HepG2 (cell line): ENCODE data around the gene IL24. TPM values are rescaled to one million over a fixed set of nuclear protein-coding genes. Genes with fewer than 3 reads are reported as not detected.

Experiments used
- CBX1 ChIP-seq: IDR thresholded peaks from one replicate; pipeline ENCODE4 v1.6.1; 2016; ENCODE audit warnings: antibody characterized with exemption, low read depth
- FOXA1 ChIP-seq, 2 experiments: fragments of 450-650 bp in 1 of 2; sonication (generic) in 1 of 2; formaldehyde crosslinking in 1 of 2; IDR thresholded peaks; 2 replicates each; pipeline versions ENCODE4 v1.4.0 to v1.6.1; 2016 to 2020; ENCODE audit warnings: missing genetic modification reagents in 1 of 2
- GABPA ChIP-seq, 2 experiments: IDR thresholded peaks; 2 replicates each; pipeline ENCODE4 v1.6.1; 2011 to 2016; ENCODE audit warnings: low read depth in 2 of 2, low read length in 1 of 2, missing biosample characterization in 1 of 2, missing genetic modification characterization in 1 of 2
- GATA4 ChIP-seq: sonication (generic); IDR thresholded peaks from 2 replicates; pipeline ENCODE4 v1.6.1; 2016; ENCODE audit warnings: antibody characterized with exemption, low read depth, borderline replicate concordance
- HOXA3 ChIP-seq: sonication (generic); formaldehyde crosslinking; IDR thresholded peaks from 2 replicates; pipeline ENCODE4 v1.5.0; 2020; ENCODE audit warnings: missing genetic modification reagents
- JUND ChIP-seq: sonication (generic); formaldehyde crosslinking; IDR thresholded peaks from 2 replicates; pipeline ENCODE4 v1.8.0; 2022; ENCODE audit warnings: mild to moderate bottlenecking, missing genetic modification reagents
- LCORL ChIP-seq, 2 experiments: fragments of 450-650 bp in 1 of 2; sonication (generic) in 1 of 2; formaldehyde crosslinking in 1 of 2; IDR thresholded peaks; 2 replicates each; pipeline versions ENCODE4 v1.5.0 to v1.6.1; 2017 to 2020; ENCODE audit warnings: antibody characterized with exemption in 1 of 2, missing genetic modification reagents in 1 of 2
- MIER2 ChIP-seq: IDR thresholded peaks from 2 replicates; pipeline ENCODE4 v1.6.1; 2016; ENCODE audit warnings: missing biosample characterization, missing genetic modification reagents
- NFIB ChIP-seq: sonication (generic); formaldehyde crosslinking; IDR thresholded peaks from 2 replicates; pipeline ENCODE4 v1.9.0; 2021; ENCODE audit warnings: missing genetic modification reagents, mild to moderate bottlenecking, borderline replicate concordance
- PITX1 ChIP-seq: sonication (generic); formaldehyde crosslinking; IDR thresholded peaks from 2 replicates; pipeline ENCODE4 v1.5.1; 2020; ENCODE audit warnings: mild to moderate bottlenecking, missing genetic modification reagents
- POGZ ChIP-seq: sonication (generic); formaldehyde crosslinking; IDR thresholded peaks from 2 replicates; pipeline ENCODE4 v1.4.0; 2020; ENCODE audit warnings: mild to moderate bottlenecking, missing genetic modification reagents
- ZNF34 ChIP-seq: sonication (generic); formaldehyde crosslinking; IDR thresholded peaks from 2 replicates; pipeline ENCODE4 v1.4.0; 2020; ENCODE audit warnings: mild to moderate bottlenecking, missing genetic modification reagents, borderline replicate concordance
- ZNF878 ChIP-seq: sonication (generic); formaldehyde crosslinking; IDR thresholded peaks from 2 replicates; pipeline ENCODE4 v1.8.1; 2023; ENCODE audit warnings: mild to moderate bottlenecking, missing genetic modification reagents, moderate library complexity
- polyA plus RNA-seq, 8 experiments: library from polyadenylated mRNA; depleted of rRNA in 3 of 8; stranded (reverse) in 7 of 8; unstranded in 1 of 8; fragments of >200 nt; fragmentation: Illumina TruSeq in 4 of 8; extraction: Trizol in 4 of 8; gene quantifications; 2 replicates each; pipeline versions ENCODE4 v1.2.1 to v1.2.3, GENCODE V29; 2011 to 2016; ENCODE audit warnings: low read depth in 4 of 8, missing spikeins in 1 of 8, mixed read lengths in 1 of 8; ENCODE audit not compliant: insufficient read depth in 1 of 8
- total RNA-seq, 5 experiments: library from RNA; depleted of rRNA; stranded (reverse); fragments of >200 nt; fragmentation: Illumina TruSeq; extraction: Trizol; gene quantifications; 2 replicates each; pipeline ENCODE4 v1.2.3, GENCODE V29; 2016; ENCODE audit warnings: low read depth in 1 of 5
- TF ChIP-seq, protein P1 (sequence below): sonication (generic); formaldehyde crosslinking; IDR thresholded peaks from 2 replicates; pipeline ENCODE4 v1.4.0; 2020; ENCODE audit warnings: missing genetic modification reagents
- TF ChIP-seq, protein P2 (sequence below): sonication (generic); formaldehyde crosslinking; IDR thresholded peaks from 2 replicates; pipeline ENCODE4 v1.4.0; 2020; ENCODE audit warnings: missing genetic modification reagents; ENCODE audit errors: not compliant biosample characterization
- TF ChIP-seq, protein P3 (sequence below): IDR thresholded peaks from 2 replicates; pipeline ENCODE4 v1.6.1; 2012; ENCODE audit warnings: inconsistent platforms
- TF ChIP-seq, protein P4 (sequence below): sonication (generic); formaldehyde crosslinking; IDR thresholded peaks from 2 replicates; pipeline ENCODE4 v1.4.0; 2020; ENCODE audit warnings: missing genetic modification reagents
- TF ChIP-seq, protein P5 (sequence below), 2 experiments: sonication (generic) in 1 of 2; formaldehyde crosslinking in 1 of 2; IDR thresholded peaks; 2 replicates each; pipeline versions ENCODE4 v1.4.0 to v1.6.1; 2016 to 2020; ENCODE audit warnings: borderline replicate concordance in 1 of 2, low read depth in 1 of 2, mild to moderate bottlenecking in 1 of 2, missing genetic modification reagents in 1 of 2

IL24 gene
- total and polyA plus RNA-seq, 2 of the 13 experiments (the other 11 are each of a cell fraction or from before 2014, with no cell fraction given), result not detected

DNA sequence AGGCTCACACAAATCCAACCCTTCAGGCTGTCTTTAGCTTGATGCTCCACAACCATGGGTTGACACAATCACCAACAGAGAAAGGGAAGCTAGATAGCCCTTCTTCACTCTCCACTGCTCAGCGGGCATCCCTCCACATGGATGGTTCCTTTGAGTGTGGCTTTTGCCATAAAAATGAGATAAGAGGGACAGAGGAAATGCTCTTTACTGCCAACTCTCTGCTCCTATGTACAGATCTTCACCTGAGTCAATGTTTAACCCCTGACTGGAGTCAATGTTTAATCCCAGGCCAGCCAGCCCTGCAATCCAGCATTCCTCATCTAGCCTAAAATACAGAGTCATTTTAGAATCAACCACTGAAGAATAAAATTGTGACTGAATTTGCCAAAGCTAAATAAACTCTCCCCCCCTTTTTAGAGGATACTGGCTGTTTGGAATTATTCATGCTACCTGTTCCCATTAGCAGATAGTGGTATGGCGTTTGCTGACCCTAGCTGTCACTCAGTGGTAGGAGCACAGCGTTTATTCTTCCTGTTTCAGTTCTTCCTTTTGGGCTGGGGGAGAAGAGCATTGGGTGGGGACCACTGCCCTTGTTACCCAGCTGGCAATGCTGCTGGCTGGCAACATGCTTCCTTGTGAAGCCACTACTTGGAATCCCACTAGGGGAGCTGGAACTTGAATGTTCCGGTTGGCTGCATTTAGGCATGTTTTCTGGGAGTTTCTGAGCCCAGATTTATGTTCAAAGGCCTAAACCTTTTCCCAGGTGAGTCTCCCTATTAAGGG, 54.3 kb downstream of the IL24 start (continued):
- TF ChIP-seq PITX1 (CRISPR knock-in tag) (peak; percentile 50; the same call in 1 of the 2 replicates), HOXA3 (CRISPR knock-in tag) (peak; percentile 44; the same call in 1 of the 2 replicates), GATA4 (0 out of 2 replicates have a peak, but pooled peaks have one; percentile 34), CBX1 (no peak), FOXA1 (IDR thresholded peaks at IDR 0.05) (no peak), FOXA1 (CRISPR knock-in tag; IDR thresholded peaks at IDR 0.05) (peak; percentile 58; the same call in 1 of the 2 replicates), LCORL (IDR thresholded peaks at IDR 0.05) (no peak), LCORL (CRISPR knock-in tag; IDR thresholded peaks at IDR 0.05) (peak; percentile 65; the same call in 1 of the 2 replicates), MIER2 (CRISPR knock-in tag) (0 out of 2 replicates have a peak, but pooled peaks have one; percentile 48), NFIB (no peak), ZNF878 (peak; percentile 73; the same call in 1 of the 2 replicates), ZNF34 (CRISPR knock-in tag) (no peak), POGZ (CRISPR knock-in tag) (peak; percentile 43), JUND (CRISPR knock-in tag) (no peak), GABPA (IDR thresholded peaks at IDR 0.05; ENCODE audit: low read depth, low read length) (no peak), GABPA (CRISPR knock-in tag; IDR thresholded peaks at IDR 0.05; ENCODE audit: low read depth) (peak; percentile 23; the same call in 1 of the 2 replicates)
- TF ChIP-seq, protein P1, sequence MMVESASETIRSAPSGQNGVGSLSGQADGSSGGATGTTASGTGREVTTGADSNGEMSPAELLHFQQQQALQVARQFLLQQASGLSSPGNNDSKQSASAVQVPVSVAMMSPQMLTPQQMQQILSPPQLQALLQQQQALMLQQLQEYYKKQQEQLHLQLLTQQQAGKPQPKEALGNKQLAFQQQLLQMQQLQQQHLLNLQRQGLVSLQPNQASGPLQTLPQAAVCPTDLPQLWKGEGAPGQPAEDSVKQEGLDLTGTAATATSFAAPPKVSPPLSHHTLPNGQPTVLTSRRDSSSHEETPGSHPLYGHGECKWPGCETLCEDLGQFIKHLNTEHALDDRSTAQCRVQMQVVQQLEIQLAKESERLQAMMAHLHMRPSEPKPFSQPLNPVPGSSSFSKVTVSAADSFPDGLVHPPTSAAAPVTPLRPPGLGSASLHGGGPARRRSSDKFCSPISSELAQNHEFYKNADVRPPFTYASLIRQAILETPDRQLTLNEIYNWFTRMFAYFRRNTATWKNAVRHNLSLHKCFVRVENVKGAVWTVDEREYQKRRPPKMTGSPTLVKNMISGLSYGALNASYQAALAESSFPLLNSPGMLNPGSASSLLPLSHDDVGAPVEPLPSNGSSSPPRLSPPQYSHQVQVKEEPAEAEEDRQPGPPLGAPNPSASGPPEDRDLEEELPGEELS (CRISPR knock-in tag), result 0 out of 2 replicates have a peak, but pooled peaks have one; percentile 41
- TF ChIP-seq, protein P2, sequence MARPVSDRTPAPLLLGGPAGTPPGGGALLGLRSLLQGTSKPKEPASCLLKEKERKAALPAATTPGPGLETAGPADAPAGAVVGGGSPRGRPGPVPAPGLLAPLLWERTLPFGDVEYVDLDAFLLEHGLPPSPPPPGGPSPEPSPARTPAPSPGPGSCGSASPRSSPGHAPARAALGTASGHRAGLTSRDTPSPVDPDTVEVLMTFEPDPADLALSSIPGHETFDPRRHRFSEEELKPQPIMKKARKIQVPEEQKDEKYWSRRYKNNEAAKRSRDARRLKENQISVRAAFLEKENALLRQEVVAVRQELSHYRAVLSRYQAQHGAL (CRISPR knock-in tag), result no peak
- TF ChIP-seq, protein P3, sequence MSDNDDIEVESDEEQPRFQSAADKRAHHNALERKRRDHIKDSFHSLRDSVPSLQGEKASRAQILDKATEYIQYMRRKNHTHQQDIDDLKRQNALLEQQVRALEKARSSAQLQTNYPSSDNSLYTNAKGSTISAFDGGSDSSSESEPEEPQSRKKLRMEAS, result 0 out of 2 replicates have a peak, but pooled peaks have one; percentile 25
- TF ChIP-seq, protein P4, sequence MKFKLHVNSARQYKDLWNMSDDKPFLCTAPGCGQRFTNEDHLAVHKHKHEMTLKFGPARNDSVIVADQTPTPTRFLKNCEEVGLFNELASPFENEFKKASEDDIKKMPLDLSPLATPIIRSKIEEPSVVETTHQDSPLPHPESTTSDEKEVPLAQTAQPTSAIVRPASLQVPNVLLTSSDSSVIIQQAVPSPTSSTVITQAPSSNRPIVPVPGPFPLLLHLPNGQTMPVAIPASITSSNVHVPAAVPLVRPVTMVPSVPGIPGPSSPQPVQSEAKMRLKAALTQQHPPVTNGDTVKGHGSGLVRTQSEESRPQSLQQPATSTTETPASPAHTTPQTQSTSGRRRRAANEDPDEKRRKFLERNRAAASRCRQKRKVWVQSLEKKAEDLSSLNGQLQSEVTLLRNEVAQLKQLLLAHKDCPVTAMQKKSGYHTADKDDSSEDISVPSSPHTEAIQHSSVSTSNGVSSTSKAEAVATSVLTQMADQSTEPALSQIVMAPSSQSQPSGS (CRISPR knock-in tag), result no peak
- TF ChIP-seq, protein P5, sequence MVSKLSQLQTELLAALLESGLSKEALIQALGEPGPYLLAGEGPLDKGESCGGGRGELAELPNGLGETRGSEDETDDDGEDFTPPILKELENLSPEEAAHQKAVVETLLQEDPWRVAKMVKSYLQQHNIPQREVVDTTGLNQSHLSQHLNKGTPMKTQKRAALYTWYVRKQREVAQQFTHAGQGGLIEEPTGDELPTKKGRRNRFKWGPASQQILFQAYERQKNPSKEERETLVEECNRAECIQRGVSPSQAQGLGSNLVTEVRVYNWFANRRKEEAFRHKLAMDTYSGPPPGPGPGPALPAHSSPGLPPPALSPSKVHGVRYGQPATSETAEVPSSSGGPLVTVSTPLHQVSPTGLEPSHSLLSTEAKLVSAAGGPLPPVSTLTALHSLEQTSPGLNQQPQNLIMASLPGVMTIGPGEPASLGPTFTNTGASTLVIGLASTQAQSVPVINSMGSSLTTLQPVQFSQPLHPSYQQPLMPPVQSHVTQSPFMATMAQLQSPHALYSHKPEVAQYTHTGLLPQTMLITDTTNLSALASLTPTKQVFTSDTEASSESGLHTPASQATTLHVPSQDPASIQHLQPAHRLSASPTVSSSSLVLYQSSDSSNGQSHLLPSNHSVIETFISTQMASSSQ (IDR thresholded peaks at IDR 0.05; ENCODE audit: low read depth), result peak; percentile 91
- TF ChIP-seq, protein P5 (CRISPR knock-in tag; IDR thresholded peaks at IDR 0.05; ENCODE audit: borderline replicate concordance), result peak; percentile 91
